GM13977 (cell line): ENCODE results near the gene CBX8.
A peak's percentile ranks its signal among the peaks of the same experiment; 100 is the strongest.

Source experiments
- DNase-seq: peaks from one replicate; pipeline ENCODE4 v3.0.0; 2012; ENCODE audit warnings: low spot score
- CTCF ChIP-seq: IDR thresholded peaks from 2 replicates; pipeline ENCODE4 v1.5.1; 2012; ENCODE audit warnings: mild to moderate bottlenecking, control low read depth; ENCODE audit not compliant: insufficient read depth; ENCODE audit errors: extremely low read depth, missing control alignments
- in situ Hi-C: fragments of 300-500 bp; cut with MboI; formaldehyde crosslinking; loops from one replicate; pipeline ENCODE4 v1.12.0; 2022; ENCODE audit warnings: low sequenced_read_pairs, low pct_unique_long_range_greater_than_20kb, mixed read lengths, inconsistent platforms; ENCODE audit not compliant: unreplicated experiment

Gene CBX8

GRCh38 chr17:79779661-79780365, 17.1 kb downstream of the CBX8 start:
- TF ChIP-seq CTCF = no peak
- in situ Hi-C loops = loop anchor here (25.0 kb wide), 1 partner anchor 182 kb away; no protein-coding TSS in a partner anchor
- DNase-seq = no peak

- no peak for DNase-seq
- in situ Hi-C loops = loop anchor here (25.0 kb wide), 1 partner anchor 183 kb away; no protein-coding TSS in a partner anchor
These were observed 17.8 kb downstream of the CBX8 start for GRCh38 chr17:79779084-79779529.

GRCh38 chr17:79778504-79779083, 18.3 kb downstream of the CBX8 start:
- no peak for DNase-seq
- no peak for TF ChIP-seq CTCF
- in situ Hi-C loops = loop anchor here (25.0 kb wide), 1 partner anchor 184 kb away; no protein-coding TSS in a partner anchor

More at GRCh38 chr17:79779084-79779529, 17.8 kb downstream of the CBX8 start:
- TF ChIP-seq CTCF = no peak

- in situ Hi-C loops = loop anchor here (25.0 kb wide), 1 partner anchor 184 kb away; no protein-coding TSS in a partner anchor
- DNase-seq = peak; percentile 99
- TF ChIP-seq CTCF = no peak
These were observed 18.9 kb downstream of the CBX8 start, which contains the start of gene CBX2 for GRCh38 chr17:79777894-79778503. Gene CBX2, plus strand, starts transcription at chr17:79778148. Its CDS starts 88 bp downstream, at chr17:79778236.

DNA sequence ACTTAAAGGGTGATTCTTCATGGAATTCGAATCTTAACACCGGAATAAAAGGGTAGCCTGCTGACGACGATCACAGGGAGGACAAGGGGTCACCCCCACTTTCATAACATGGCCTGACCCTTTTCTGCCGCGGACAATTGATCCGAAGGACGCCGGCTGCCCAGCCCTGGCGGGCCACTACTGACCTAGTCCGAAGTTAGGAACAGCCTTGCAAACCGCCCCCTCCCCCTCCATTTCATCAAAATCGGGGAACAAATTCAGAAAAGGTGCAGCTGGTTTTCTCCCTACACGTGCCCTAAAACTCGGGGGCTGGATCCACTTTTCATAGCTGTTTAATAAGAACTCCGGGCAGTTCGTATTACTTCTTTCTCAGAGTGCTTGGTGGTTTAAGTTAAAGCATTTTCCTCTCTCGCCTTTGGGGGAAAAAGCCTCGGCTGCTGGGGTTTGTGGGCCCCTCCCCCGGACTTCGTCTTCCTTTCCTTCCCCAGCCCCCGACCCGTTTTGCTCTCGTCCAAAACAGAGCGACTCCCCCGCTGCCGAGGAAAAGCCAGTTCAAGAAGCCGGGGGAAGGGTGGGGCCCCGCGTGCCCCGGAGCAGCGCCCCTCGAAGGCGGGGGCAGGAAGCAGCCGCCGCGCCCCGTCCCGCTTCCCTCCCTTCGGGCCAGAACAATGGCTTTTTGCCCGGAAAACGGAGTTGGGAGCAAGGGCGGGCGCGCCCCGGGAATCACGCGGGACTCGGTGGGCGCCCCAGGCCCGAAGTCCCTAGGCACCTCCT, 19.6 kb downstream of the CBX8 start:
- TF ChIP-seq CTCF = peak; percentile 26
- in situ Hi-C loops = loop anchor here (25.0 kb wide), 1 partner anchor 185 kb away; no protein-coding TSS in a partner anchor
- peak; percentile 67 for DNase-seq

GRCh38 chr17:79776376-79777119, 20.3 kb downstream of the CBX8 start:
- no peak for TF ChIP-seq CTCF
- DNase-seq = no peak
- in situ Hi-C loops = loop anchor here (25.0 kb wide), 1 partner anchor 186 kb away; no protein-coding TSS in a partner anchor
